Ecto neural progenitor cell (in vitro differentiated cells): ENCODE measurements around the gene PTPRG.

Experiments used
- DNase-seq: peaks from one replicate; pipeline ENCODE4 v3.0.0-alpha.2; 2018; ENCODE audit warnings: low spot score

Gene PTPRG

GRCh38 chr3:61589856-61590255 lies 28.5 kb downstream of the PTPRG start:
- no peak for DNase-seq

GRCh38 chr3:61591300-61591699 lies 29.9 kb downstream of the PTPRG start:
- no peak for DNase-seq

GRCh38 chr3:61593446-61594029 lies 32.2 kb downstream of the PTPRG start:
- no peak for DNase-seq

GRCh38 chr3:61594144-61594963 lies 33.0 kb downstream of the PTPRG start:
- no peak for DNase-seq

GRCh38 chr3:61594964-61595285 lies 33.6 kb downstream of the PTPRG start:
- no peak for DNase-seq

GRCh38 chr3:61595288-61595687 lies 33.9 kb downstream of the PTPRG start:
- DNase-seq: no peak

GRCh38 chr3:61595826-61596225 lies 34.5 kb downstream of the PTPRG start:
- DNase-seq: no peak

GRCh38 chr3:61597906-61598305 lies 36.5 kb downstream of the PTPRG start:
- DNase-seq: no peak

- DNase-seq: no peak
Measured at GRCh38 chr3:61600195-61600594, 38.8 kb downstream of the PTPRG start.

- no peak for DNase-seq
Measured at GRCh38 chr3:61601831-61602230, 40.5 kb downstream of the PTPRG start.

- DNase-seq: no peak
Measured at GRCh38 chr3:61602466-61602865, 41.1 kb downstream of the PTPRG start.

GRCh38 chr3:61605589-61606175 lies 44.3 kb downstream of the PTPRG start:
- DNase-seq: no peak

GRCh38 chr3:61606196-61606595 lies 44.8 kb downstream of the PTPRG start:
- DNase-seq: no peak

- DNase-seq: no peak
Measured at GRCh38 chr3:61608072-61608471, 46.7 kb downstream of the PTPRG start.

- DNase-seq: peak; percentile 47
Measured at GRCh38 chr3:61608711-61609110, 47.3 kb downstream of the PTPRG start.

GRCh38 chr3:61610316-61610715 lies 48.9 kb downstream of the PTPRG start:
- DNase-seq: no peak

- DNase-seq: no peak
Measured at GRCh38 chr3:61612211-61613194, 51.1 kb downstream of the PTPRG start.

GRCh38 chr3:61613666-61614065 lies 52.3 kb downstream of the PTPRG start:
- no peak for DNase-seq

GRCh38 chr3:61615643-61616042 lies 54.3 kb downstream of the PTPRG start:
- no peak for DNase-seq

GRCh38 chr3:61616586-61616985 lies 55.2 kb downstream of the PTPRG start:
- no peak for DNase-seq

GRCh38 chr3:61617041-61617440 lies 55.7 kb downstream of the PTPRG start:
- no peak for DNase-seq

GRCh38 chr3:61617651-61618050 lies 56.3 kb downstream of the PTPRG start:
- DNase-seq: no peak
